H1 (cell line): ENCODE data around the gene KRT3. TPM values are rescaled to one million over a fixed set of nuclear protein-coding genes. Genes with fewer than 3 reads are reported as not detected.

Source experiments
- CTCF ChIA-PET: fragments of 300-600 bp; sonication (Branson Sonifier 250); formaldehyde crosslinking; loops from one replicate; lab custom pipeline; 2021; ENCODE audit not compliant: partially characterized antibody; lab: Charles Lee
- POLR2A ChIA-PET: fragments of 300-600 bp; sonication (Branson Sonifier 250); formaldehyde crosslinking; loops from one replicate; lab custom pipeline; 2021; ENCODE audit warnings: inconsistent platforms; ENCODE audit not compliant: partially characterized antibody; lab: Charles Lee
- DNase-seq, 2 experiments: peaks; one replicate each; pipeline versions ENCODE4 v3.0.0 to v3.0.0-alpha.2; 2010 to 2022; ENCODE audit warnings: low spot score in 2 of 2, low read depth in 1 of 2, mixed read lengths in 1 of 2
- FAIRE-seq: peaks from 2 replicates; lab custom pipeline; 2011; peaks lifted over from hg19 to GRCh38; lab: Jason Lieb, UNC
- H2AFZ ChIP-seq: 2 replicates; pipeline ENCODE4 v1.8.1; 2012; ENCODE audit warnings: low read length, inconsistent platforms
- H2AK5ac ChIP-seq: 2 replicates; pipeline ENCODE4 v1.6.1; 2013; ENCODE audit warnings: low read depth, low read length
- H2BK120ac ChIP-seq: replicated peaks from 2 replicates; pipeline ENCODE3; 2013; ENCODE audit warnings: low read depth, low read length, inconsistent platforms
- H2BK12ac ChIP-seq: 2 replicates; pipeline ENCODE4 v1.6.1; 2013; ENCODE audit warnings: low read depth, low read length
- H2BK15ac ChIP-seq: 2 replicates; pipeline ENCODE4 v1.6.1; 2013; ENCODE audit warnings: low read length
- H2BK20ac ChIP-seq: 2 replicates; pipeline ENCODE4 v1.6.1; 2013; ENCODE audit warnings: low read length
- H2BK5ac ChIP-seq: 2 replicates; pipeline ENCODE4 v1.6.1; 2013; ENCODE audit warnings: low read depth, low read length
- H3K14ac ChIP-seq: 2 replicates; pipeline ENCODE4 v1.6.1; 2013; ENCODE audit warnings: inconsistent platforms; ENCODE audit not compliant: insufficient read length
- H3K18ac ChIP-seq: 2 replicates; pipeline ENCODE4 v1.6.1; 2013; ENCODE audit warnings: low read length; ENCODE audit errors: extremely low read depth
- H3K23ac ChIP-seq: 2 replicates; pipeline ENCODE4 v1.6.1; 2013; ENCODE audit warnings: inconsistent platforms; ENCODE audit not compliant: insufficient read length
- H3K23me2 ChIP-seq: 2 replicates; pipeline ENCODE4 v1.6.1; 2013; ENCODE audit warnings: low read depth, low read length
- H3K27ac ChIP-seq: 2 replicates; pipeline ENCODE4 v1.6.1; 2011; ENCODE audit warnings: low read depth, low read length, inconsistent platforms
- H3K27me3 ChIP-seq, 4 experiments: replicated peaks in 1 of 4; 1 replicate in 1 of 4; 2 replicates in 3 of 4; pipeline versions ENCODE4 v1.6.1 to v1.8.1; 2011 to 2013; ENCODE audit warnings: low read length in 3 of 4, mild to moderate bottlenecking in 3 of 4, inconsistent platforms in 2 of 4, mixed read lengths in 2 of 4, moderate library complexity in 1 of 4; ENCODE audit not compliant: control insufficient read depth in 3 of 4, insufficient read depth in 3 of 4; ENCODE audit errors: extremely low read depth in 1 of 4
- H3K36me3 ChIP-seq, 4 experiments: 2 replicates each; pipeline versions ENCODE4 v1.6.1 to v1.8.1; 2011 to 2013; ENCODE audit warnings: mild to moderate bottlenecking in 4 of 4, low read length in 3 of 4, moderate library complexity in 2 of 4, control low read depth in 1 of 4, inconsistent platforms in 1 of 4; ENCODE audit not compliant: insufficient read depth in 4 of 4, control insufficient read depth in 2 of 4
- H3K4ac ChIP-seq: replicated peaks from 2 replicates; pipeline ENCODE3; 2013; ENCODE audit warnings: low read length, low read depth, mixed read lengths, inconsistent platforms; ENCODE audit not compliant: insufficient read length
- H3K4me1 ChIP-seq, 4 experiments: replicated peaks in 1 of 4; 1 replicate in 1 of 4; 2 replicates in 3 of 4; pipeline versions ENCODE4 v1.6.1 to v1.8.1; 2011 to 2013; ENCODE audit warnings: low read length in 3 of 4, inconsistent platforms in 2 of 4, mixed read lengths in 1 of 4; ENCODE audit not compliant: insufficient read depth in 4 of 4, control insufficient read depth in 3 of 4
- H3K4me2 ChIP-seq, 2 experiments: 2 replicates each; pipeline versions ENCODE4 v1.6.1 to v1.8.1; 2011 to 2013; ENCODE audit warnings: low read depth in 2 of 2, low read length in 2 of 2, control low read depth in 1 of 2, inconsistent platforms in 1 of 2, mild to moderate bottlenecking in 1 of 2; ENCODE audit not compliant: insufficient read depth in 1 of 2
- H3K4me3 ChIP-seq, 4 experiments: fragments of 200-600, 300-600 bp in 1 of 4; sonication (generic), shearing (Covaris generic), sonication (Bioruptor Twin) in 1 of 4; 2 replicates each; pipeline versions ENCODE4 v1.5.1 to v1.8.1; 2011 to 2016; ENCODE audit warnings: low read length in 4 of 4, low read depth in 3 of 4, control low read depth in 2 of 4, inconsistent platforms in 2 of 4, mild to moderate bottlenecking in 2 of 4, mixed read lengths in 1 of 4, moderate library complexity in 1 of 4; ENCODE audit not compliant: insufficient read depth in 2 of 4; ENCODE audit errors: extremely low read depth in 1 of 4
- H3K56ac ChIP-seq: replicated peaks from 2 replicates; pipeline ENCODE3; 2013; ENCODE audit warnings: low read depth, mild to moderate bottlenecking, mixed read lengths, low read length, inconsistent platforms; ENCODE audit not compliant: insufficient read length
- H3K79me1 ChIP-seq: 2 replicates; pipeline ENCODE4 v1.6.1; 2013; ENCODE audit warnings: low read depth, low read length, control low read depth
- H3K79me2 ChIP-seq, 2 experiments: 2 replicates each; pipeline versions ENCODE4 v1.6.1 to v1.8.1; 2012 to 2013; ENCODE audit warnings: low read length in 2 of 2, mild to moderate bottlenecking in 2 of 2, inconsistent platforms in 1 of 2; ENCODE audit not compliant: insufficient read depth in 2 of 2, control insufficient read depth in 1 of 2
- H3K9ac ChIP-seq, 4 experiments: replicated peaks in 1 of 4; 1 replicate in 1 of 4; 2 replicates in 3 of 4; pipeline versions ENCODE4 v1.6.1 to v1.8.1; 2011 to 2013; ENCODE audit warnings: low read depth in 3 of 4, low read length in 3 of 4, control low read depth in 2 of 4, mild to moderate bottlenecking in 2 of 4, moderate library complexity in 2 of 4, inconsistent platforms in 1 of 4; ENCODE audit errors: extremely low read depth in 1 of 4
- H3K9me3 ChIP-seq, 2 experiments: 2 replicates each; pipeline versions ENCODE4 v1.6.1 to v1.8.1; 2012 to 2013; ENCODE audit warnings: mild to moderate bottlenecking in 2 of 2, moderate library complexity in 2 of 2, control low read depth in 1 of 2, inconsistent platforms in 1 of 2, low read depth in 1 of 2, low read length in 1 of 2, mixed read lengths in 1 of 2; ENCODE audit not compliant: insufficient read depth in 2 of 2
- H4K20me1 ChIP-seq, 2 experiments: replicated peaks in 1 of 2; 2 replicates each; pipeline versions ENCODE3 to v1.8.1; 2011 to 2013; ENCODE audit warnings: inconsistent platforms in 2 of 2, low read length in 2 of 2, mild to moderate bottlenecking in 1 of 2; ENCODE audit not compliant: insufficient read depth in 2 of 2, control insufficient read depth in 1 of 2
- H4K5ac ChIP-seq: 2 replicates; pipeline ENCODE4 v1.6.1; 2013; ENCODE audit warnings: low read length, low read depth, mixed read lengths, inconsistent platforms; ENCODE audit not compliant: insufficient read length
- H4K8ac ChIP-seq: 2 replicates; pipeline ENCODE4 v1.8.0; 2013; ENCODE audit warnings: mild to moderate bottlenecking, moderate library complexity, low read length, inconsistent platforms; ENCODE audit not compliant: insufficient read depth; ENCODE audit errors: extremely low read depth
- H4K91ac ChIP-seq: replicated peaks from 2 replicates; pipeline ENCODE3; 2013; ENCODE audit warnings: low read length, mixed read lengths, inconsistent platforms; ENCODE audit not compliant: insufficient read length
- RAD21 ChIP-seq, 2 experiments: IDR thresholded peaks in 1 of 2; conservative IDR thresholded peaks in 1 of 2; 2 replicates each; pipeline ENCODE4 v1.6.1; 2011; ENCODE audit warnings: low read depth in 2 of 2, low read length in 2 of 2, improper control_type of control experiment in 1 of 2, inconsistent platforms in 1 of 2, mild to moderate bottlenecking in 1 of 2, moderate library complexity in 1 of 2
- RBBP5 ChIP-seq: IDR thresholded peaks from 2 replicates; pipeline ENCODE4 v1.7.1; 2012; ENCODE audit warnings: low read depth, mild to moderate bottlenecking, inconsistent platforms, low read length, moderate library complexity, borderline replicate concordance
- WGBS, 2 experiments: shearing (Covaris generic) in 1 of 2; methylation state at CpG; one replicate each; pipeline versions ENCODE4 v1.1.6 to v1.1.7; 2013 to 2015; ENCODE audit warnings: low lambda C conversion rate in 2 of 2, mixed read lengths in 2 of 2, inconsistent platforms in 1 of 2, low coverage in 1 of 2, missing lambda C conversion rate in 1 of 2; ENCODE audit not compliant: insufficient replicate concordance in 2 of 2, insufficient coverage in 1 of 2, insufficient read length in 1 of 2; ENCODE audit errors: extremely low coverage in 1 of 2, missing lambda C conversion rate in 1 of 2; 5-methylcytosine and 5-hydroxymethylcytosine counted together
- polyA plus RNA-seq, 7 experiments: library from polyadenylated mRNA; depleted of rRNA in 3 of 7; stranded (reverse) in 5 of 7; unstranded in 2 of 7; fragments of >200 nt in 5 of 7; fragments of 200-250 nt in 2 of 7; gene quantifications; 1 replicate in 5 of 7; 2 replicates in 1 of 7; 4 replicates in 1 of 7; pipeline versions ENCODE4 v1.2.1 to v1.2.3, GENCODE V29; 2011 to 2013; ENCODE audit warnings: missing spikeins in 2 of 7, mixed read lengths in 2 of 7
- total RNA-seq: library from RNA; stranded (reverse); fragmentation: NEBNext Ultra II Directional; extraction: Animal tissue kit (Norgen Biotek cat#: 25700); gene quantifications from 2 replicates; pipeline ENCODE4 v1.2.1, GENCODE V29; 2021
- TF ChIP-seq, protein P1 (sequence below), 3 experiments: IDR thresholded peaks; 1 replicate in 2 of 3; 2 replicates in 1 of 3; pipeline versions ENCODE4 v1.5.1 to v1.6.1; 2011; ENCODE audit warnings: low read length in 3 of 3, mild to moderate bottlenecking in 3 of 3, inconsistent platforms in 2 of 3, low read depth in 1 of 3, moderate library complexity in 1 of 3; ENCODE audit not compliant: insufficient read depth in 1 of 3; ENCODE audit errors: control extremely low read depth in 1 of 3

Gene KRT3
- total and polyA plus RNA-seq, 2 of the 8 experiments (the other 6 are each of a cell fraction or from before 2014, with no cell fraction given), result not detected

DNA sequence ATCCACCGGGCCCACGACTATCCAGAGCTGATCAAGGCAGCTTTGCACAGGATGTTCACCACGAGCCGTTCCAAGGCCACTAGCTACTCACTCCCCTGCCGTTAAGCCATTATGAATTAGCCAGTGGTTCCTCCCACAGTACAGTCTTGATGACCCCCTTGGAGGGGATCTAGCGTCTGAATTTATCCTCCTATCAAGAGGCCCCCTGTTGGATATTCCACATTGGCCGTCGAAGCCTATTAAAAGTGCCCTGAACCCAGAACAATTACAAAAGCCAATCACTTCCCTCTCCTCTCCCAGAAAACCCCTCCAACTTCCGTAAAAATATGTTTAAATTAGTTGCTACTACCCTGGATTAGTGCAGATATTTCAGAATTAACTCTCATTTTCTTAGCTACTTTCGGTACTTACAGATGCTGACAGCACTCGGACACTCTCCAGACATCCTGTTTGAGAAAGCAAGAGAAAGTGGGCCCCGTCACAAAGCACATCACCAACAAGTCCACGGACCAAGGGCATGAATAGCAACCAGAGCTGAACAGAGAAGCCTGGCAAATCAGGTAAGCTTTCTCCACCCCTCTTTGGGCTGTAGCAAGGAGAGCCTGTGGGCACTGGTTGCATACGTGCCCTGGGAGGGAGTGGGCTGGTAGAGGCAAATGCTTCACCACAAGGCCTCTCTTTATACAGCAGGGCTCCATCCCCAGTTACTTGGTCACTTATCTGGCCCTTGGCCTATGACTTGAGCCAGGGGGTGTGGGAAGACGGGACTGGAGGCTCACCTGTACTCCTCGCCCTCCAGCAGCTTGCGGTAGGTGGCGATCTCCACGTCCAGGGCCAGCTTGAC is 5.3 kb downstream of the KRT3 start:
- TF ChIP-seq, protein P1, sequence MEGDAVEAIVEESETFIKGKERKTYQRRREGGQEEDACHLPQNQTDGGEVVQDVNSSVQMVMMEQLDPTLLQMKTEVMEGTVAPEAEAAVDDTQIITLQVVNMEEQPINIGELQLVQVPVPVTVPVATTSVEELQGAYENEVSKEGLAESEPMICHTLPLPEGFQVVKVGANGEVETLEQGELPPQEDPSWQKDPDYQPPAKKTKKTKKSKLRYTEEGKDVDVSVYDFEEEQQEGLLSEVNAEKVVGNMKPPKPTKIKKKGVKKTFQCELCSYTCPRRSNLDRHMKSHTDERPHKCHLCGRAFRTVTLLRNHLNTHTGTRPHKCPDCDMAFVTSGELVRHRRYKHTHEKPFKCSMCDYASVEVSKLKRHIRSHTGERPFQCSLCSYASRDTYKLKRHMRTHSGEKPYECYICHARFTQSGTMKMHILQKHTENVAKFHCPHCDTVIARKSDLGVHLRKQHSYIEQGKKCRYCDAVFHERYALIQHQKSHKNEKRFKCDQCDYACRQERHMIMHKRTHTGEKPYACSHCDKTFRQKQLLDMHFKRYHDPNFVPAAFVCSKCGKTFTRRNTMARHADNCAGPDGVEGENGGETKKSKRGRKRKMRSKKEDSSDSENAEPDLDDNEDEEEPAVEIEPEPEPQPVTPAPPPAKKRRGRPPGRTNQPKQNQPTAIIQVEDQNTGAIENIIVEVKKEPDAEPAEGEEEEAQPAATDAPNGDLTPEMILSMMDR (IDR thresholded peaks at IDR 0.05; ENCODE audit: control extremely low read depth in 1 of 3, insufficient read depth in 1 of 3, low read depth in 1 of 3, low read length in 3 of 3), result peak in 1 of 3 experiments; percentile 3; a peak in 1 of 4 replicates
- TF ChIP-seq RBBP5 (no peak), RAD21 (IDR thresholded peaks at IDR 0.05 in 1 of 2, conservative IDR thresholded peaks at IDR 0.05 in 1 of 2; ENCODE audit: low read depth in 2 of 2, low read length in 2 of 2) (peak in 1 of 2 experiments; percentile 9; a peak in 1 of 4 replicates)
- TF ChIP-seq, all 59 proteins: peak for 2
- no peak overlapping the region for H4K5ac ChIP-seq
- no peak overlapping the region for H3K23ac ChIP-seq
- H2BK15ac ChIP-seq, result no peak overlapping the region
- no peaks in the 10 kb centered on the region for H4K20me1 ChIP-seq
- no peak overlapping the region for H2AFZ ChIP-seq
- H3K4me2 ChIP-seq, result no peak overlapping the region
- H3K4me3 ChIP-seq, result no peak overlapping the region
- no peaks in the 10 kb centered on the region for H3K27me3 ChIP-seq
- H4K8ac ChIP-seq, result peak overlapping the region; percentile 74
- no peak overlapping the region for H3K56ac ChIP-seq
- H3K18ac ChIP-seq, result no peak overlapping the region
- POLR2A ChIA-PET, result no interaction called here
- no peaks in the 10 kb centered on the region for H3K79me2 ChIP-seq
- no peak overlapping the region for H2BK5ac ChIP-seq
- H3K9me3 ChIP-seq, result no peaks in the 10 kb centered on the region; a peak in 1 of 4 replicates
- no peaks in the 10 kb centered on the region for H3K36me3 ChIP-seq
- H4K91ac ChIP-seq, result no peak overlapping the region
- no peak overlapping the region for H2BK12ac ChIP-seq
- DNase-seq, result no peak
- CTCF ChIA-PET, result interaction anchor here (0.7 to 3.7 kb wide), 11 partner anchors 8 to 125 kb away, joined by 3 to 20 read pairs (median 3); partner anchors contain the start of gene KRT76
- no peaks in the 10 kb centered on the region for H3K79me1 ChIP-seq
- H3K4me1 ChIP-seq, result no peaks in the 10 kb centered on the region
- no peak overlapping the region for H2BK120ac ChIP-seq
- no peak overlapping the region for H2BK20ac ChIP-seq
- no peak overlapping the region for H3K14ac ChIP-seq
- no peak for FAIRE-seq
- 90% methylated on average over 19 of the region's 19 CpGs; no CpG with 5 or more reads in 1 of the 2 experiments for WGBS, 2 experiments
- no peaks in the 10 kb centered on the region for H3K23me2 ChIP-seq
- H3K4ac ChIP-seq, result no peak overlapping the region
- H3K9ac ChIP-seq, result no peak overlapping the region
- H2AK5ac ChIP-seq, result no peak overlapping the region
- no peak overlapping the region for H3K27ac ChIP-seq
